Measurements from ENCODE around the gene TRIM25.

- TF ChIP-seq, protein P1, sequence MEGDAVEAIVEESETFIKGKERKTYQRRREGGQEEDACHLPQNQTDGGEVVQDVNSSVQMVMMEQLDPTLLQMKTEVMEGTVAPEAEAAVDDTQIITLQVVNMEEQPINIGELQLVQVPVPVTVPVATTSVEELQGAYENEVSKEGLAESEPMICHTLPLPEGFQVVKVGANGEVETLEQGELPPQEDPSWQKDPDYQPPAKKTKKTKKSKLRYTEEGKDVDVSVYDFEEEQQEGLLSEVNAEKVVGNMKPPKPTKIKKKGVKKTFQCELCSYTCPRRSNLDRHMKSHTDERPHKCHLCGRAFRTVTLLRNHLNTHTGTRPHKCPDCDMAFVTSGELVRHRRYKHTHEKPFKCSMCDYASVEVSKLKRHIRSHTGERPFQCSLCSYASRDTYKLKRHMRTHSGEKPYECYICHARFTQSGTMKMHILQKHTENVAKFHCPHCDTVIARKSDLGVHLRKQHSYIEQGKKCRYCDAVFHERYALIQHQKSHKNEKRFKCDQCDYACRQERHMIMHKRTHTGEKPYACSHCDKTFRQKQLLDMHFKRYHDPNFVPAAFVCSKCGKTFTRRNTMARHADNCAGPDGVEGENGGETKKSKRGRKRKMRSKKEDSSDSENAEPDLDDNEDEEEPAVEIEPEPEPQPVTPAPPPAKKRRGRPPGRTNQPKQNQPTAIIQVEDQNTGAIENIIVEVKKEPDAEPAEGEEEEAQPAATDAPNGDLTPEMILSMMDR (IDR thresholded peaks at IDR 0.05): no peak
- no peak for TF ChIP-seq POLR2A (IDR thresholded peaks at IDR 0.05)
Measured at GRCh38 chr17:56861899-56862298, 52.0 kb downstream of the TRIM25 start.
